Chondrocyte (in vitro differentiated cells): ENCODE results near the gene ZSWIM5. TPM values are rescaled to one million over a fixed set of nuclear protein-coding genes. Genes with fewer than 3 reads are reported as not detected.

Source experiments
- DNase-seq: peaks from one replicate; pipeline ENCODE4 v3.0.0; 2021; ENCODE audit warnings: mixed read lengths, low spot score
- H3K27ac Mint-ChIP-seq: one replicate; pipeline ENCODE4 v1.8.0; 2021; ENCODE audit warnings: mild to moderate bottlenecking, moderate library complexity, mixed read lengths; ENCODE audit not compliant: unreplicated experiment
- H3K27me3 Mint-ChIP-seq: 2 replicates; pipeline ENCODE4 v1.8.0; 2021; ENCODE audit warnings: low read depth, mixed read lengths
- H3K36me3 Mint-ChIP-seq: 2 replicates; pipeline ENCODE4 v1.8.0; 2021; ENCODE audit warnings: low read depth, mixed read lengths
- H3K4me1 Mint-ChIP-seq: 2 replicates; pipeline ENCODE4 v1.8.0; 2021; ENCODE audit warnings: low read depth, mild to moderate bottlenecking, mixed read lengths
- H3K4me3 Mint-ChIP-seq: one replicate; pipeline ENCODE4 v1.8.0; 2021; ENCODE audit warnings: mild to moderate bottlenecking, moderate library complexity, mixed read lengths; ENCODE audit not compliant: unreplicated experiment
- H3K9me3 Mint-ChIP-seq: 2 replicates; pipeline ENCODE4 v1.8.0; 2021; ENCODE audit warnings: low read depth, mixed read lengths
- total RNA-seq: library from RNA; stranded (reverse); gene quantifications from 3 replicates; pipeline ENCODE4 v1.2.1, GENCODE V29; 2021
- TF ChIP-seq, protein P1 (sequence below): fragments of 200-600 bp; sonication (generic); IDR thresholded peaks from 2 replicates; pipeline ENCODE4 v1.5.0; 2021; ENCODE audit warnings: antibody characterized with exemption, mild to moderate bottlenecking, moderate library complexity

The ZSWIM5 gene
- total RNA-seq, 1 donor from 2014 or later, result 1.0 TPM

DNA sequence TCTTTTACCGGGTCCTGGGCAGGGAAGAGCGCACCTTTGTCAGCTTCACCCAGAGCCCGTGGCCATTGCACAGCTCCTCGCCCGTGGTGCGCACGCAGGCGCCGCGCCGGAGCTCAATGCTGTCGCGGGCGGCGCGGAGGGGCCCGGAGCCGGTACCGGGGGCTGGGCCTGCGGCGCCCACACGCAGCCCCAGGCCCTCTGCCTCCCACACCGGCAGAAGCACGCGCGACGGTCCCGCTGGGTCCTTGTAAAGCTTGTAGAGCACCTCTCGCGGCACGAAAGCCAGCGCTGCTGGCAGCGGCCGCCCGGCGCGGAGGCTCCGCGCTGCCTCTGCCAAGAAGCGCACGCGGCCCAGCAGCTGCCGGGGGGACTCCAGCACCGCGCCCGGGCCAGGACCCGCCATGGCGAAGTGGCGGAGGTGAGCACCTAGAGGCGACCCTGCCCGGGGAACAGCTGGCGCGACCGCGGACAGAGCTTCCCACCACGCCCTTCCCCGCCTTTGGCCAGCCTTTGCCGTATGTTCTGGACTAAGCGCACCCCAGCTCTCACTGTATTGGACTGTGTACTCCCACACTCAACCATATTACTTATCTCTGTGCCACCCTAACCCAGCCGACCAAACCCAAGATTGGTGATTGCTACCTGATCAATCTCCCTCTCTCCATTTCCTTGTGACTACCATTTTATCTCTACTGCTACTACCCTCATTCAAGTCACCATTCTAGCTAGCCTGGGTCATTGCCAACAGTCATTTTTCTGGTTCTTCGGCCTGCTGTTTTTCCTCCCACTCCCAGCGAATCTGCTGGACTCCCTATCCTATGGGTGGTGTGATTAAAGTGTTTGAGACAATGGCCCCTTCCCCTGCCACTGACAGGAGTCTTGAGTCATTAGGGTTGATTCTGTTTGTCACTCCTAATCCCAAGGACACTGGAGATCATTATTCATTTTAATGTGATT, 195.3 kb downstream of the ZSWIM5 start, which contains the start of gene HECTD3:
TSS of gene HECTD3 (minus strand) at position 470 of the 957 bp plus-strand sequence. CDS start at position 403, 67 bp downstream.
- Mint-ChIP-seq H3K4me1 (peaks cover 51% of the 10 kb centered on the region), H3K9me3 (no peaks in the 10 kb centered on the region), H3K4me3 (peak within 1 kb of the TSS; percentile 88), H3K27me3 (no peaks in the 10 kb centered on the region), H3K27ac (peak within 1 kb of the TSS; percentile 96), H3K36me3 (peaks cover 19% of the 10 kb centered on the region)
- TF ChIP-seq, protein P1, sequence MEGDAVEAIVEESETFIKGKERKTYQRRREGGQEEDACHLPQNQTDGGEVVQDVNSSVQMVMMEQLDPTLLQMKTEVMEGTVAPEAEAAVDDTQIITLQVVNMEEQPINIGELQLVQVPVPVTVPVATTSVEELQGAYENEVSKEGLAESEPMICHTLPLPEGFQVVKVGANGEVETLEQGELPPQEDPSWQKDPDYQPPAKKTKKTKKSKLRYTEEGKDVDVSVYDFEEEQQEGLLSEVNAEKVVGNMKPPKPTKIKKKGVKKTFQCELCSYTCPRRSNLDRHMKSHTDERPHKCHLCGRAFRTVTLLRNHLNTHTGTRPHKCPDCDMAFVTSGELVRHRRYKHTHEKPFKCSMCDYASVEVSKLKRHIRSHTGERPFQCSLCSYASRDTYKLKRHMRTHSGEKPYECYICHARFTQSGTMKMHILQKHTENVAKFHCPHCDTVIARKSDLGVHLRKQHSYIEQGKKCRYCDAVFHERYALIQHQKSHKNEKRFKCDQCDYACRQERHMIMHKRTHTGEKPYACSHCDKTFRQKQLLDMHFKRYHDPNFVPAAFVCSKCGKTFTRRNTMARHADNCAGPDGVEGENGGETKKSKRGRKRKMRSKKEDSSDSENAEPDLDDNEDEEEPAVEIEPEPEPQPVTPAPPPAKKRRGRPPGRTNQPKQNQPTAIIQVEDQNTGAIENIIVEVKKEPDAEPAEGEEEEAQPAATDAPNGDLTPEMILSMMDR, result no peak
- DNase-seq, result no peak

GRCh38 chr1:45009956-45010854, 196.2 kb downstream of the ZSWIM5 start:
- no peak overlapping the region for H3K27ac Mint-ChIP-seq
- H3K4me3 Mint-ChIP-seq, result peak overlapping the region; percentile 88
- H3K9me3 Mint-ChIP-seq, result no peaks in the 10 kb centered on the region
- peaks cover 51% of the 10 kb centered on the region for H3K4me1 Mint-ChIP-seq
- H3K36me3 Mint-ChIP-seq, result peaks cover 26% of the 10 kb centered on the region
- TF ChIP-seq, protein P1, result no peak
- no peak for DNase-seq
- H3K27me3 Mint-ChIP-seq, result no peaks in the 10 kb centered on the region

DNA sequence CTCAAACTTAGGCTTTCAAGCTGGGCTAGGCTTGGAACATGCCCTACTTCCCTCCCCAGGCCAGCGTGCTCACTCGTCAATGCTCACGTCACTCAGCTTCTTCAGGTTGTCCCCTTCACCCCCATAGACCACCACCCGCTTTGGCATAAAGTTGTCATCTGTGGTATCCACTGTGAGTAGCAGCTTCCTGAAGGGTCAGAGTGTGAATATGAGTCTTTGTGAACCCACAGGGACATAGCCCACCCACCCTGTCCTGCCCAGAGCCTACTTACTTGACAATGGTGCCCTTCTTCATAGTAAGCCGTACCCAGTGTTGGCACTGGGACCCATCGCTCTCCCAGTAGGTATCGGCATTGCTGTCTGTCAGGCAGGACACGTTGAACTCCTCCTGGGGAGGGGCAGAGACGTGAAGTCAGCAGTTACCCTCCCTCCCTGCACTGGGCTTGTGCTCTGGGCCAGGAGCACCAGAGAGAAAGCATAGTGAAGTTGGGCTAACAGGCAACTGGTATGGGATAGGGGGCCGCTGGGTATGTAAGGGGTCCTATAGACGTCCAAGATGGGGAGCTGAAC, 197.0 kb downstream of the ZSWIM5 start:
- peaks cover 32% of the 10 kb centered on the region for H3K36me3 Mint-ChIP-seq
- no peaks in the 10 kb centered on the region for H3K27me3 Mint-ChIP-seq
- no peak for DNase-seq
- no peak overlapping the region for H3K27ac Mint-ChIP-seq
- H3K9me3 Mint-ChIP-seq, result no peaks in the 10 kb centered on the region
- H3K4me3 Mint-ChIP-seq, result peak overlapping the region; percentile 88
- H3K4me1 Mint-ChIP-seq, result peaks cover 43% of the 10 kb centered on the region
- TF ChIP-seq, protein P1, result no peak

- no peaks in the 10 kb centered on the region for H3K27me3 Mint-ChIP-seq
- no peak overlapping the region for H3K4me3 Mint-ChIP-seq
- peaks cover 37% of the 10 kb centered on the region for H3K36me3 Mint-ChIP-seq
Measured at GRCh38 chr1:45008516-45008915, 197.9 kb downstream of the ZSWIM5 start.

More at GRCh38 chr1:45008516-45008915, 197.9 kb downstream of the ZSWIM5 start:
- Mint-ChIP-seq H3K9me3 (no peaks in the 10 kb centered on the region), H3K27ac (no peak overlapping the region), H3K4me1 (peaks cover 36% of the 10 kb centered on the region)
- no peak for DNase-seq
- TF ChIP-seq, protein P1, result no peak
